Chondrocyte (in vitro differentiated cells): ENCODE data around the gene SNRPA1. TPM values are rescaled to one million over a fixed set of nuclear protein-coding genes. Genes with fewer than 3 reads are reported as not detected.

ENCODE experiments used
- DNase-seq: peaks from one replicate; pipeline ENCODE4 v3.0.0; 2021; ENCODE audit warnings: mixed read lengths, low spot score
- H3K27ac Mint-ChIP-seq: one replicate; pipeline ENCODE4 v1.8.0; 2021; ENCODE audit warnings: mild to moderate bottlenecking, moderate library complexity, mixed read lengths; ENCODE audit not compliant: unreplicated experiment
- H3K27me3 Mint-ChIP-seq: 2 replicates; pipeline ENCODE4 v1.8.0; 2021; ENCODE audit warnings: low read depth, mixed read lengths
- H3K36me3 Mint-ChIP-seq: 2 replicates; pipeline ENCODE4 v1.8.0; 2021; ENCODE audit warnings: low read depth, mixed read lengths
- H3K4me1 Mint-ChIP-seq: 2 replicates; pipeline ENCODE4 v1.8.0; 2021; ENCODE audit warnings: low read depth, mild to moderate bottlenecking, mixed read lengths
- H3K4me3 Mint-ChIP-seq: one replicate; pipeline ENCODE4 v1.8.0; 2021; ENCODE audit warnings: mild to moderate bottlenecking, moderate library complexity, mixed read lengths; ENCODE audit not compliant: unreplicated experiment
- H3K9me3 Mint-ChIP-seq: 2 replicates; pipeline ENCODE4 v1.8.0; 2021; ENCODE audit warnings: low read depth, mixed read lengths
- CTCF ChIP-seq: fragments of 200-600 bp; sonication (generic); IDR thresholded peaks from 2 replicates; pipeline ENCODE4 v1.5.0; 2021; ENCODE audit warnings: antibody characterized with exemption, mild to moderate bottlenecking, moderate library complexity
- total RNA-seq: library from RNA; stranded (reverse); gene quantifications from 3 replicates; pipeline ENCODE4 v1.2.1, GENCODE V29; 2021

Gene SNRPA1
- total RNA-seq, 1 donor from 2014 or later, result 35.7 TPM

GRCh38 chr15:101332061-101332467, 37.0 kb upstream of the SNRPA1 start:
- peaks cover 23% of the 10 kb centered on the region for H3K27me3 Mint-ChIP-seq
- no peak for TF ChIP-seq CTCF
- no peaks in the 10 kb centered on the region for H3K4me1 Mint-ChIP-seq
- H3K9me3 Mint-ChIP-seq, result no peaks in the 10 kb centered on the region
- H3K27ac Mint-ChIP-seq, result no peak overlapping the region
- H3K36me3 Mint-ChIP-seq, result no peaks in the 10 kb centered on the region
- no peak for DNase-seq
- H3K4me3 Mint-ChIP-seq, result no peak overlapping the region

- Mint-ChIP-seq H3K9me3 (no peaks in the 10 kb centered on the region), H3K27me3 (peaks cover 24% of the 10 kb centered on the region), H3K4me3 (no peak overlapping the region), H3K36me3 (no peaks in the 10 kb centered on the region), H3K27ac (no peak overlapping the region), H3K4me1 (no peaks in the 10 kb centered on the region)
- no peak for TF ChIP-seq CTCF
- no peak for DNase-seq
Measured at GRCh38 chr15:101329867-101330380, 34.9 kb upstream of the SNRPA1 start.

- Mint-ChIP-seq H3K9me3 (no peaks in the 10 kb centered on the region), H3K4me3 (no peak overlapping the region), H3K27me3 (peaks cover 24% of the 10 kb centered on the region), H3K4me1 (no peaks in the 10 kb centered on the region), H3K27ac (no peak overlapping the region), H3K36me3 (no peaks in the 10 kb centered on the region)
- TF ChIP-seq CTCF, result no peak
- DNase-seq, result no peak
Measured at GRCh38 chr15:101329309-101329863, 34.3 kb upstream of the SNRPA1 start.

GRCh38 chr15:101328001-101328400, 33.0 kb upstream of the SNRPA1 start:
- H3K27me3 Mint-ChIP-seq, result peaks cover 24% of the 10 kb centered on the region
- no peak overlapping the region for H3K27ac Mint-ChIP-seq

GRCh38 chr15:101327147-101327740, 32.2 kb upstream of the SNRPA1 start:
- DNase-seq, result no peak
- Mint-ChIP-seq H3K4me1 (no peaks in the 10 kb centered on the region), H3K9me3 (no peaks in the 10 kb centered on the region), H3K27ac (no peak overlapping the region), H3K27me3 (peaks cover 25% of the 10 kb centered on the region), H3K4me3 (no peak overlapping the region), H3K36me3 (no peaks in the 10 kb centered on the region)
- TF ChIP-seq CTCF, result no peak

More at GRCh38 chr15:101328001-101328400, 33.0 kb upstream of the SNRPA1 start:
- Mint-ChIP-seq H3K4me1 (no peaks in the 10 kb centered on the region), H3K4me3 (no peak overlapping the region), H3K9me3 (no peaks in the 10 kb centered on the region), H3K36me3 (no peaks in the 10 kb centered on the region)
- DNase-seq, result no peak
- no peak for TF ChIP-seq CTCF
